HG03159 (cell line): ENCODE data around the gene PRKCH.
A peak's percentile ranks its signal among the peaks of the same experiment; 100 is the strongest.

Experiments used
- ATAC-seq: cut with Tn5 transposase; IDR thresholded peaks from one replicate; pipeline ENCODE4 v1.9.1; 2021; ENCODE audit warnings: mild to moderate bottlenecking, moderate library complexity; ENCODE audit not compliant: unreplicated experiment

PRKCH gene

GRCh38 chr14:61418746-61419145 lies 97.4 kb downstream of the PRKCH start:
- ATAC-seq = no peak

DNA sequence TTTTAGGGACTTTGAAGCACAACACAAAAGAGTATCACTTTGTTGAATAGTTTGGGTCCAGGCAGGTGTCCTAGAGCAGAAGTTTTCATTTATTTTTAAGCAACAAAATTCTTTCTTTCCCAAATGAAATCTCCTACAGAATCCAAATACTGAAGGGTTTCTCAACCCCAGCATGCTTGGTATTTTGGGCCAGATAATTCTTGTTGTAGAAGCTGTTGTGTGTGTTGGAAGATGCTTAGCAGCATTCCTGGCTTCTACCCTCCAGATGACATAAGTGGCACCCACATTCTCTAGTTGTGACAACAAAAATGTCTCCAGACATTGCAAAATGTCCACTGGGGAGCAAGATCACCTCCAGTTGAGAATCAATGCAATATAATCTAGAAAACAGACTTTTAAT lies 97.8 kb downstream of the PRKCH start:
- no peak for ATAC-seq

DNA sequence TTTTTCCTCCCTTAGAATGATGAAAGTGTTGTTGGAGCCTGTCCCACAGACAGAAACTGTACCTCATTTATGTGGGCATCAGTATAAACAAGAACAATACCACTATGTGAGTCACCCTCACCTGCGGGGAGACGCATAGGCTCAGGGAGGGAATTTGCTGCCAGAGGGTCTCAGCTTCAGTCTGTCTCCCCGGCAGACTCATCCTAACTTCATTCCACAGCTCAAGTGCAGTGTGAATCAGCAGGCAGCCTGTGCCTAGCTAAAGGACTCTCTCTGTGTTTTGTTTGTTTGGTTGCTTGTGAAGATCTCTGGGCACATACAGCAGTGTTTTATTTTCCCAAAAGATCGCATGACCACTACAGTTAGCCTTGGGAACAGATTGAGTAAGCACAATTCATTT lies 98.9 kb downstream of the PRKCH start:
- ATAC-seq = no peak

DNA sequence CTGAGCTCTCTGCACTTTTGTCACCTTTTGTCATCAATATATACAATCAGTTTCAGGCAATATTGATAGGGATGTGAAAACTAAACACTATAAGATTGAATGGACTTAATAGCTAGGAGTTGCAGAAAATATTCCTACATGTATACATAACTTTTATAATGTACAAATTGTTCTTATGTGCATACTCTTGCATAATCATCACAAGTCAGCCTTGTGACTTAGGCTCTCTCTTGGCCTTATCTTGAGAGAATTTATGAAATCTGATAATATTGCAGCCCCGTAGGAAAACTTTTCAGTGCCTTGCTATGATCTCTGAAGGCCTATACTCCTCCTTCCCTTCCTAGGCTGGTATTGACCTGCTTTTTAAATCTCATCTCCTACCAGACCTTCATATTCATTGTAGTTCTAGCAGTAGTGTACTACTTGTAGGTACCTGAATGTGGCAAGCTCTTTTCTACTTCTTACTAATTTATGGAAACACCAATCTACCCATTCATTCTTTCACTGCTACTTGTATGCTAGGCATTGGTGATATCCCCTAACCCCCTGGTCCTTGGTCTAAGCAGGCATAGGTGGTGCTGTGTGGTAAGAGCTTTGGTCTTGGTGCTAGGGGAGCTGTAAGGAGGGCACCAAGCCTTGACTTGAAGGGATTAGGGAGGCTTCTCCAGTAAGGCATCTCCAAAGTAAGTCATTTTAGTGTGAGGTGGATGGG lies 100.0 kb downstream of the PRKCH start:
- no peak for ATAC-seq

DNA sequence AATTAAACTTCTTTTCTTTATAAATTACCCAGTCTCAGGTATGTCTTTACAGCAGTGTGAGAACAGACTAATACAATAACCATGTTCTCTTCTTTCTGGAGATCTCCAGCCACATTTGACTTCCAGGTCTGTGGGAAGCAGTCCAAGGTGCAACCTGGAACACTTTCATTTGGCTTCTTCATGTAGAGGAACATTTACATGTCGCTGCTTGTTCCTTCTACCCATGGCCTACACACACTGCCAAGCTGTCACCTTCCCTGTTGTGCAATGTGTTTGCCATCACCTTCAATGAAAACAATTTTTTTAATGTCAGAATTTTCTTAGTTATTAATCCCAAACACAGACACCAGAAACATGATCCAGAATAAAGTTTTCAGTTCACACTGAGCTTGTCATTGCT lies 104.7 kb downstream of the PRKCH start:
- ATAC-seq = no peak

GRCh38 chr14:61428261-61428660 lies 106.9 kb downstream of the PRKCH start:
- ATAC-seq = no peak

DNA sequence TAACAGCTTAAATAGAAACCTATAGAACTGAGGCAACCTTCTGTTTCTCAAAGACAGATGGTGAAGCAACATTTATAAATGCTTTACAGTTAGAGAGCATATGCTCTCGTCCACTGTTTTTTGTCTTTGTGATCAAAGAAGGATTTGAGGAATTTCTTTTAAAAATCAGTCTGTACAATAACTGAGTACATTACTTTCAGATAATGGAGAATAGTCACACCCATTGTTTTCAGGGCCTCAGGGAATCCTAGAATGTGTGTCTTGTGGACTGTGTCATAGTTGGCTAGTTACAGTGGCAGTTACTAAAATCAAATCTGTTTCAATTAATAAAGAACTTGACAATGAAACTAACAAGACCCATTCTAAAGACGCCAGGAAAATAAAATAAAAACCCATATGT lies 107.9 kb downstream of the PRKCH start:
- ATAC-seq = no peak

DNA sequence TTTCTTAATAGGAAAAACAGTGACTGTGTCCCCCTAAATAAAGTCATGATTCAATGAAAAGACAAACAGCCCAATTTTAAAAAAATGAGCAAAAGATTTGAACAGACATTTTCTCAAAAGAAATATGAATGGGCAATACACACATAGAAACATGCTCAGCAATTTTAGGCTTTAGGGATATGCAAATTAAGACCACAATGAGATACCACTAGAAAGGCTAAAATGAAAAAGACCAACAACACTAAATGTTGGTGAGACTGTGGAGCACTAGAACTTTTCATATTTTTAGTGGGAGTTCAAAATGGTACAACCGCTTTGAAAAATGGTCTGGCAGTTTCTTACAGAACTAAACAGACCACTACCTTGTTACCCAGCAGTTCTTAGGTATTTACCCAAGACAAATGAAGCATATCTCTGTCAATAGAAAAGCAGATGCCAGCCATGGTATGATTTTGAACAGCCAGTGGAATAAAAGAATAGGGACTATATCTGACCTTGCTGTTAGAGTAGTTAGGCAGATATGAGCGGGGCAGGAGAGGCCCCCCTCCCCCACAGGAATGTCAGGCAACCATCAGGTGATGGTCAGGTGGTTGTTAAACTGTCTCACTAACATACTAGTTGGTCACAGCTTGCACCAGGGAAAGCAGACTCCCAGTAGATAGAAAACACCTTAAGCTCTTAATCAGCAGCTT lies 108.8 kb downstream of the PRKCH start:
- no peak for ATAC-seq

GRCh38 chr14:61433169-61433568 lies 111.8 kb downstream of the PRKCH start:
- ATAC-seq = no peak

DNA sequence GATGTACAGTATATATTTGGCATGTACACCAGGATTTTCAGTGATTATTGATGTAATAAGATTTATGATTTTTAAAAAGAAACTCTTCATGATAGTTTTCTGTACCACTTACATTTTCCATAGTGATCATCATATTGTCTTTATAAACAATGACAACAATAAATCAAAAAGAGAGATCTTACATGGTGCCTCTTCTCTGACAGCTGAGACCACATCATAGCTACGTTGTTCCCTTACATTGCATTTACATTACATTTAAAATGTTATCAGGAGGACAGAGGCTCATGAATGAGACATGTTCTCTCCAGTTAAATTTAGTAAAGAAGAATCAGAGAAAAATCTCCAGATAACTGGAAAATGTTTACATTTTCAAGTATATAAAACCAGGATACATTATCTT lies 112.4 kb downstream of the PRKCH start:
- ATAC-seq = no peak

GRCh38 chr14:61434311-61434710 lies 112.9 kb downstream of the PRKCH start:
- ATAC-seq = no peak

- ATAC-seq = no peak
Observed at GRCh38 chr14:61435563-61436337, 114.4 kb downstream of the PRKCH start.

DNA sequence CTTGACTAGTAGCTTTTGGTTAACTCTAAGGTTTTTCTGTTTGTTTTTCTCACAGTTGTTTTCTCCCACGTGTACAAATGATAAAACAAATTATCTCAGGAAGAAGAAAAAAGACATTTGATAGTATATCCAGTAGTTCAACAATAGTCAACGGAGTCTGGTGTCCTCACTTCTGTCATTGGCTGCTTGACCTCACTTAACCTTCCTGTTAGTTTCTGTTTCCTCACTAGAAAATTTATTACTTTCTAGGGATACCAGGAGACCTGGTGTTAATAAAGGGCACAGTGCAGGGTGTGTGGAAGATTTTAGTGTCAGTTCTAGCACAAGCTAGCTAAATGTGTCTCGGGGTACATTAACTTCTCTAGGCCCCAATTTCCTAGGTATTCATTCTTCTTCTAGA lies 116.0 kb downstream of the PRKCH start:
- no peak for ATAC-seq

DNA sequence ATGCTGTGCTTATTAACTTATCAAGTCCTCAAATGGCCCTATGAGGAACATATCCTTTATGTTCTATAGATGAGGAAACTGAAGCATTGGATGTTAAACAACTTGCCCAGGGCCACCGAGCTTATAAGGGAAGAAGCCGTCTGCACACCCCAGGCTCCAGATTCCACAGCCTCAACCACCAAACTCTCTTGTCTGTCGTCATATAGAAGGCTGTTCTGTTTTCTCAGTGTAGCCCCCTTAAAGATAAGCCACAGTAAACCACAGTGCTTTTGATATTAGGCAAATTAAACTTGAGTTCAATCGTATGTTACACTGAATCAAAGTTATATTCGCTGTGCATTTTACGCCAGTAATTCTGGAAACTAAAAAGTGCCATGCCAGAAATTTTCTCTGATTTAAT lies 116.7 kb downstream of the PRKCH start:
- no peak for ATAC-seq

DNA sequence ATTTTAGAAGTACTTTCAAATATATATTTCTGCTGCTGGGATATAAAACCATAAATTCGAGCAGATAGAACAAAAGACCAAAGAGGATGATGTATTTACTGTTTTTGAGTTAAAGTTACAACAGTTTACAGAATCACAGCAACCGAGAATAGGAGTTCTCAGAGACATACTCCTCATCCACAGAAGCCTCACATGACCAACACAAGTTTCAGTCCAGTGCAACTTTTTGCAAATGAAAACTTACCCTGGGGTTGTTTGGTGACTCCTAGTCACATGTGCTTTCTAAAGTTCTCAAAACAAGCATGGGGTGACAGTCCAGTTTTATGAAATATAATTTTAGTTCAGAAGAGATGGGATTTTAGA lies 117.1 kb downstream of the PRKCH start:
- no peak for ATAC-seq

- ATAC-seq = no peak
Observed at GRCh38 chr14:61438860-61439765, 117.7 kb downstream of the PRKCH start.

DNA sequence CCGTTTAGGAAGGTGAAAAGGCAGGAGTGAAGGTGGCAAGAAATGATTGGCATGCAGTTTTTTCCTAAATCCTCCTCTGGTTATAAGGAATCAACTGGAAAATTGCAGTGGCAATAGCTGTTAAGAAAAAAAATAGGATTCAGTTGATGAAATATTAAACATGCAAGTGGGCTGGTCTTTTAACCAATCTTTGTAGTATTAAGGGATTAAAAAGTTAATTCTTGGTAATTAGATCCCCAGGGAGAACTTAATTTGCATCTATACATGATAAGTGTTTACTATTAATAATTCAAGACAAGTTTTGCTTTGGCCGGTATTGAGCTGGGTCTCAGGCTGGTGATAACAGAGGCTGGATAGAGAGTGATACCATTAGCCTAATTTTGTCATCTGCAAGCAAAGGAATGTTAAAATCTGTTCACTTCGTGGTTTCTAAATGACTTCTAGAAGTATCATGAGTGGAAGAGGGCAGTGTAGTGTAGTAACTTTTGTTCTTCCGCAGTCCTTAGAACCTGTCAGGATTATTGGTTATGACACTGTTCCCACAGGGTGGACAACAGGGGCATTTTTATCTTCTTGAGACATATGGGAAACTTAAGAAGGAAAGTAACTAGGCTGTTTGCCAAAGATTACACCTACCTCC lies 118.5 kb downstream of the PRKCH start:
- no peak for ATAC-seq

DNA sequence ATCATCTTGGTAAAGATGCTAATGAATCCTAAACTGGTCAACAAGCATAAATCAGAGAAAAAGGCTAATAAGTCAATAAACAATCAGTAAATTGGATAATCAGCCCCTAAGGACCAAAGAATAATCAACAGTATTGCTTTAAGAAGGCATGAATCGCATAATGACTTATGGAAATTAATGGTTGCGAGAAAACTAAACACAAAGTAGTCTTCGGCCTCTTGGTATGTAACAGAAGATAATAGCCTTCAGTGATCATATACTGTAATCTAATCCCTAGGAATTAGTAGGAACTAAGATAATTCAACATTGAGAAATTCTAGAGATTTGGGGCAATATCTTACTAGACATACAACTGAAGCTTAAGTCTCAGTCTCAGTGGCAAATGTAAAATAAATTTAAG lies 122.1 kb downstream of the PRKCH start:
- ATAC-seq = no peak

DNA sequence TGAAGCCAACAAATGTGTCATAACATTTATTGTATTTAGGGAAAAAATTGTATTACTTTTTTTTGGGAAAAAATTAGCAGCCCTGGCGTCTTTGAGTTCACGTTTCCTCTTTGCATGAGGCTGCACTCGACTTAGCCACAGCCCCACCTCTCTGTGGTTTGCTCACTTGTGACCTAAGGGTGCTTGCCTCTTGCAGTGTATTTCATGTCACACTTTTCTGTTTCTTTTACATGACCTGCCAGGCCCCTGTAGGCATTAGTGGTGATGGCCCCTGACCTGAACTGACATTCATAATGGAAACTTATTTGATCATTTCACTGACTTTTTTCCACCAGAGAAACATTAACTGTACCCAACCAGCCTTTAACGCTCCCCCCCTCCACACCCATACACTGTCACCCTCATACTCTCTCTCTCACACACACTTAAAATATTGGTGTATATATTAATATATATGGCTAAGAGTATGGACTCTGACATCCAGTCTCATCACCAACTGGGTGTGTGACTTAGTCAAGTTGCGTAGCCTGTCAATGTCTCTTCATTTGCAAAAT lies 122.9 kb downstream of the PRKCH start:
- ATAC-seq = peak; percentile 77

GRCh38 chr14:61451491-61451890 lies 130.1 kb downstream of the PRKCH start:
- no peak for ATAC-seq
